Esophagus squamous epithelium (tissue), 5 donors: Measurements from ENCODE around the gene PRADC1. TPM values are rescaled to one million over a fixed set of nuclear protein-coding genes. Genes with fewer than 3 reads are reported as not detected.

ENCODE experiments used
- DNase-seq: peaks from one replicate; lab custom pipeline; 2025; lab: John Stamatoyannopoulos, UW
- H3K27ac ChIP-seq, 4 donors: fragments of 200-600 bp; sonication (generic); one replicate each; pipeline ENCODE4 v1.5.1; 2016 to 2019; ENCODE audit warnings: mild to moderate bottlenecking in 1 of 4
- H3K27me3 ChIP-seq, 4 donors: fragments of 200-600 bp; sonication (generic); 1 replicate in 3 of 4; 2 replicates in 1 of 4; pipeline versions ENCODE4 v1.5.1 to v1.6.0; 2017 to 2021; ENCODE audit warnings: antibody characterized with exemption in 1 of 4
- H3K36me3 ChIP-seq, 3 donors: fragments of 200-600 bp; sonication (generic); one replicate each; pipeline ENCODE4 v1.5.1; 2016 to 2019
- H3K4me1 ChIP-seq, 3 donors: fragments of 200-600 bp; sonication (generic); one replicate each; pipeline ENCODE4 v1.5.1; 2017 to 2019
- H3K4me3 ChIP-seq, 4 donors: fragments of 200-600 bp; sonication (generic); 1 replicate in 3 of 4; 2 replicates in 1 of 4; pipeline ENCODE4 v1.5.1; 2016 to 2019; ENCODE audit warnings: mild to moderate bottlenecking in 2 of 4, moderate library complexity in 1 of 4
- H3K9me3 ChIP-seq, 3 donors: fragments of 200-600 bp; sonication (generic); one replicate each; pipeline ENCODE4 v1.5.1; 2016 to 2019
- CTCF ChIP-seq, 6 experiments: fragments of 450-650 bp in 4 of 6; fragments of 200-600 bp in 2 of 6; sonication (generic) in 2 of 6; IDR thresholded peaks; one replicate each; pipeline ENCODE4 v1.5.1; 2016 to 2019; ENCODE audit warnings: antibody characterized with exemption in 6 of 6, mild to moderate bottlenecking in 4 of 6, moderate library complexity in 4 of 6
- POLR2A ChIP-seq, 4 donors: fragments of 450-650 bp; IDR thresholded peaks; one replicate each; pipeline ENCODE4 v1.6.1; 2017; ENCODE audit warnings: antibody characterized with exemption in 4 of 4, mild to moderate bottlenecking in 4 of 4, moderate library complexity in 3 of 4
- WGBS, 2 donors: methylation state at CpG; one replicate each; pipeline ENCODE4 v1.1.5; 2018; 5-methylcytosine and 5-hydroxymethylcytosine counted together
- intact Hi-C: fragments of 100-400 bp; cut with DNase I; formaldehyde crosslinking; loops from one replicate; pipeline ENCODE4 v1.15.0; 2022
- total RNA-seq, 4 donors: library from RNA; depleted of rRNA; stranded (reverse); fragments of >200 nt; gene quantifications; one replicate each; pipeline ENCODE4 v1.1.0, GENCODE V29; 2016
- donor health status: DM: yes; HTN: yes; CAD: no.

PRADC1 gene
- total RNA-seq, 4 donors from 2014 or later = 19.2 to 32.8 (median 29.3) TPM

GRCh38 chr2:73266061-73266901 is 33.2 kb upstream of the PRADC1 start:
- Histone ChIP-seq H3K4me1 (peaks cover 4 to 25% (median 7%) of the 10 kb centered on the region in 3 donors), H3K27me3 (peaks cover 0 to 60% (median 0%) of the 10 kb centered on the region in 4 donors), H3K36me3 (no peaks in the 10 kb centered on the region), H3K9me3 (no peaks in the 10 kb centered on the region), H3K4me3 (no peak overlapping the region), H3K27ac (no peak overlapping the region)
- WGBS, 2 donors = 85 to 87% methylated on average over 4 to 16 of the region's 26 CpGs
- intact Hi-C loops = no loop called here
- TF ChIP-seq CTCF (IDR thresholded peaks at IDR 0.05) (no peak), POLR2A (IDR thresholded peaks at IDR 0.05) (no peak)
- DNase-seq = no peak

- Histone ChIP-seq H3K36me3 (no peaks in the 10 kb centered on the region), H3K27ac (no peak overlapping the region), H3K27me3 (peaks cover 0 to 52% (median 0%) of the 10 kb centered on the region in 4 donors), H3K9me3 (no peaks in the 10 kb centered on the region), H3K4me3 (no peak overlapping the region), H3K4me1 (peaks cover 4 to 25% (median 7%) of the 10 kb centered on the region in 3 donors)
- no peak for DNase-seq
- WGBS, 2 donors = 89 to 93% methylated on average over 6 to 9 of the region's 28 CpGs
- TF ChIP-seq POLR2A (IDR thresholded peaks at IDR 0.05) (no peak), CTCF (IDR thresholded peaks at IDR 0.05) (no peak)
- intact Hi-C loops = no loop called here
Measured at GRCh38 chr2:73265298-73266060, 32.4 kb upstream of the PRADC1 start.

GRCh38 chr2:73264783-73265182 is 31.7 kb upstream of the PRADC1 start:
- Histone ChIP-seq H3K9me3 (no peaks in the 10 kb centered on the region), H3K36me3 (no peaks in the 10 kb centered on the region), H3K27me3 (peaks cover 0 to 50% (median 0%) of the 10 kb centered on the region in 4 donors), H3K27ac (no peak overlapping the region), H3K4me1 (peaks cover 4 to 23% (median 7%) of the 10 kb centered on the region in 3 donors), H3K4me3 (no peak overlapping the region)
- no peak for TF ChIP-seq POLR2A (IDR thresholded peaks at IDR 0.05)
- no peak for TF ChIP-seq CTCF (IDR thresholded peaks at IDR 0.05)
- 70 to 100% methylated on average over 1 to 3 of the region's 4 CpGs for WGBS, 2 donors
- DNase-seq = no peak
- intact Hi-C loops = no loop called here

- Histone ChIP-seq H3K9me3 (no peaks in the 10 kb centered on the region), H3K27me3 (peaks cover 0 to 45% (median 0%) of the 10 kb centered on the region in 4 donors), H3K4me3 (no peak overlapping the region), H3K4me1 (peaks cover 0 to 18% (median 7%) of the 10 kb centered on the region in 3 donors), H3K27ac (no peak overlapping the region), H3K36me3 (no peaks in the 10 kb centered on the region)
- TF ChIP-seq POLR2A (IDR thresholded peaks at IDR 0.05) (no peak), CTCF (IDR thresholded peaks at IDR 0.05) (no peak)
- DNase-seq = no peak
- intact Hi-C loops = no loop called here
- WGBS, 2 donors = 77 to 97% methylated on average over 10 to 12 of the region's 15 CpGs
Measured at GRCh38 chr2:73264332-73264606, 31.2 kb upstream of the PRADC1 start.
